ENCODE measurements around the gene SECISBP2L. TPM values are rescaled to one million over a fixed set of nuclear protein-coding genes. Genes with fewer than 3 reads are reported as not detected.

The SECISBP2L gene
- total and polyA plus RNA-seq, 2 donors (not counting 3 experiments of a cell fraction or from before 2014, with no cell fraction given): 23.1 to 52.3 TPM

- FAIRE-seq (no peak), DNase-seq (ENCODE audit: low read depth, low spot score) (no peak)
- peaks cover 44% of the 10 kb centered on the region for H3K79me2 ChIP-seq (ENCODE audit: control insufficient read depth, insufficient read depth, low read length)
- peaks cover 18% of the 10 kb centered on the region for H3K4me1 ChIP-seq (ENCODE audit: control insufficient read depth, extremely low read depth, insufficient read depth, low read length)
- intact Hi-C loops (cut with micrococcal nuclease) (loop anchor here (10.0 kb wide), 2 partner anchors 181 to 689 kb away; no protein-coding TSS in a partner anchor), dilution Hi-C loops (cut with MboI; ENCODE audit: extremely low pct_ligation_motif_present, low sequenced_read_pairs) (no loop called here)
- H3K9ac ChIP-seq (replicated peaks; ENCODE audit: extremely low read depth, insufficient read depth, low read length): no peak overlapping the region
- no peaks in the 10 kb centered on the region for H3K36me3 ChIP-seq (ENCODE audit: control insufficient read depth in 2 of 2, extremely low read depth in 1 of 2, insufficient read depth in 2 of 2, low read length in 2 of 2)
- H3K4me2 ChIP-seq (ENCODE audit: insufficient read depth, low read length): peak overlapping the region; percentile 100
- H3K4me3 ChIP-seq (replicated peaks in 1 of 3; ENCODE audit: insufficient read depth in 1 of 3, low read depth in 1 of 3, low read length in 3 of 3): no peak overlapping the region
- no TSS peak for BruUV-seq (replicated peaks)
- H3K27ac ChIP-seq (ENCODE audit: insufficient read depth, low read depth, low read length): no peak overlapping the region
- ChIA-PET CTCF (no interaction called here), POLR2A (no interaction called here)
- H3K9me3 ChIP-seq (replicated peaks; ENCODE audit: control insufficient read depth, insufficient read depth, low read length): no peaks in the 10 kb centered on the region
- no peaks in the 10 kb centered on the region for H3K9me1 ChIP-seq (replicated peaks; ENCODE audit: control insufficient read depth, extremely low read depth, insufficient read depth, low read length)
- H2AFZ ChIP-seq (ENCODE audit: low read depth, low read length): no peak overlapping the region
- peaks cover 2% of the 10 kb centered on the region for H4K20me1 ChIP-seq (replicated peaks; ENCODE audit: control insufficient read depth, extremely low read depth, insufficient read depth, low read length)
- TF ChIP-seq POLR2AphosphoS5 (IDR thresholded peaks at IDR 0.05; ENCODE audit: insufficient read depth, low read depth, low read length) (no peak), CTCF (IDR thresholded peaks at IDR 0.05; ENCODE audit: extremely low read depth in 1 of 2, insufficient read depth in 1 of 2, low read depth in 1 of 2, low read length in 2 of 2) (no peak), POLR2A (IDR thresholded peaks at IDR 0.05; ENCODE audit: low read depth, low read length) (no peak), FOS (IDR thresholded peaks at IDR 0.05; ENCODE audit: borderline replicate concordance, insufficient read depth, low read length) (no peak), MAX (IDR thresholded peaks at IDR 0.05; ENCODE audit: insufficient read depth, insufficient read length) (no peak), JUN (IDR thresholded peaks at IDR 0.05; ENCODE audit: borderline replicate concordance, insufficient read depth, insufficient read length, low read depth) (no peak), MYC (IDR thresholded peaks at IDR 0.05; ENCODE audit: low read depth, low read length) (no peak), GATA2 (IDR thresholded peaks at IDR 0.05; ENCODE audit: insufficient read depth, insufficient read length, low read depth, low read length) (no peak), EZH2 (IDR thresholded peaks at IDR 0.05; ENCODE audit: borderline replicate concordance, low read depth, low read length, severe bottlenecking) (no peak)
- no peaks in the 10 kb centered on the region for H3K27me3 ChIP-seq (ENCODE audit: control insufficient read depth in 2 of 2, insufficient read depth in 2 of 2, low read length in 2 of 2)
Observed at GRCh38 chr15:49044002-49044401, 2.2 kb downstream of the SECISBP2L start.

Data from endothelial cell of umbilical vein (primary cell).